Astrocyte of the spinal cord (primary cell): Measurements from ENCODE around the gene SLC2A13.
"Not testable (repeated sequence)": the region's sequence is repeated elsewhere in the genome, so short reads cannot be mapped to it uniquely, and the experiment has no call there.

Experiments used
- DNase-seq: peaks from one replicate; pipeline ENCODE4 v3.0.0; 2011; ENCODE audit warnings: low read depth, low spot score
- H3K4me3 ChIP-seq: 2 replicates; pipeline ENCODE4 v1.5.1; 2011; ENCODE audit warnings: low read depth, mild to moderate bottlenecking, low read length, moderate library complexity
- in situ Hi-C: cut with HindIII; loops from 2 replicates; pipeline ENCODE4 v1.10.0; 2017; ENCODE audit warnings: low sequenced_read_pairs
- TF ChIP-seq, protein P1 (sequence below): IDR thresholded peaks from 2 replicates; pipeline ENCODE4 v1.5.1; 2012; ENCODE audit warnings: low read depth, mild to moderate bottlenecking, low read length, inconsistent platforms

The SLC2A13 gene

DNA sequence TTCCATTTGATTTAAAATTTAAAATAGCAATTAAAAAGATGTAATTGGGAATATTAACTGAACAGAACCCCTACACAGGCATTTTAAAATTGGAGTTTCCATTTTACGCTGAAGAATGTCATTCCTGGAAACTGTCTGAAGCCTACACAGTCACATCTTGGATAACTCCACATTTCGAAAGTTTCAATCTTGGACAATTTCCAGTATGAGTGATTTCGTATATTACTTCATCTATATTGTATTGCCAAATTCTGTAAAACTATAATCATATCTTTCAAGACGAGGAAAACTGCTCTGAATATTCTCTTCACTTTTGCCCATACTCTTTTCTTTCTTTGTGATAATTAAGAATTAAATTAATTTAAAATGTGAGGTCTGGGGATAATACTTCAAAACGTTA, 292.1 kb downstream of the SLC2A13 start:
- TF ChIP-seq, protein P1, sequence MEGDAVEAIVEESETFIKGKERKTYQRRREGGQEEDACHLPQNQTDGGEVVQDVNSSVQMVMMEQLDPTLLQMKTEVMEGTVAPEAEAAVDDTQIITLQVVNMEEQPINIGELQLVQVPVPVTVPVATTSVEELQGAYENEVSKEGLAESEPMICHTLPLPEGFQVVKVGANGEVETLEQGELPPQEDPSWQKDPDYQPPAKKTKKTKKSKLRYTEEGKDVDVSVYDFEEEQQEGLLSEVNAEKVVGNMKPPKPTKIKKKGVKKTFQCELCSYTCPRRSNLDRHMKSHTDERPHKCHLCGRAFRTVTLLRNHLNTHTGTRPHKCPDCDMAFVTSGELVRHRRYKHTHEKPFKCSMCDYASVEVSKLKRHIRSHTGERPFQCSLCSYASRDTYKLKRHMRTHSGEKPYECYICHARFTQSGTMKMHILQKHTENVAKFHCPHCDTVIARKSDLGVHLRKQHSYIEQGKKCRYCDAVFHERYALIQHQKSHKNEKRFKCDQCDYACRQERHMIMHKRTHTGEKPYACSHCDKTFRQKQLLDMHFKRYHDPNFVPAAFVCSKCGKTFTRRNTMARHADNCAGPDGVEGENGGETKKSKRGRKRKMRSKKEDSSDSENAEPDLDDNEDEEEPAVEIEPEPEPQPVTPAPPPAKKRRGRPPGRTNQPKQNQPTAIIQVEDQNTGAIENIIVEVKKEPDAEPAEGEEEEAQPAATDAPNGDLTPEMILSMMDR: no peak
- DNase-seq: no peak
- in situ Hi-C loops: no loop called here
- H3K4me3 ChIP-seq: no peak overlapping the region

DNA sequence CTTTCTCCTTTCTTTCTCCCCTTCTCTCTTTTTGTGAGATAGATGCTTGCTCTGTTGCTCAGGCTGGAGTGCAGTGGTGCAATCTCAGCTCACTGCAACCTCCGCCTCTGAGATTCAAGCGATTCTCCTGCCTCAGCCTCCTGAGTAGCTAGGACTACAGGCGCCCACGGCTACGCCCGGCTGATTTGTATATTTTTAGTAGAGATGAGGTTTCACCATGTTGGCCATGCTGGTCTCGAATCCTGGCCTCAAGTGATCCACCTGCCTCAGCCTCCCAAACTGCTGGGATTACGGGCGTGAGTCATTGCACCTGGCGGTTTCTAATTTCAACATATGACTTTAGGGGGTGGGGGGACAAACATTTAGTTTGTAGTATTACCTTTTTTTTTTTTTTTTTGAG, 293.4 kb downstream of the SLC2A13 start:
- in situ Hi-C loops, DNase-seq, H3K4me3 ChIP-seq: not testable (repeated sequence)

GRCh38 chr12:39807043-39807442, 298.8 kb downstream of the SLC2A13 start:
- H3K4me3 ChIP-seq: no peak overlapping the region
- in situ Hi-C loops: no loop called here
- no peak for DNase-seq
- TF ChIP-seq, protein P1: peak; percentile 27

DNA sequence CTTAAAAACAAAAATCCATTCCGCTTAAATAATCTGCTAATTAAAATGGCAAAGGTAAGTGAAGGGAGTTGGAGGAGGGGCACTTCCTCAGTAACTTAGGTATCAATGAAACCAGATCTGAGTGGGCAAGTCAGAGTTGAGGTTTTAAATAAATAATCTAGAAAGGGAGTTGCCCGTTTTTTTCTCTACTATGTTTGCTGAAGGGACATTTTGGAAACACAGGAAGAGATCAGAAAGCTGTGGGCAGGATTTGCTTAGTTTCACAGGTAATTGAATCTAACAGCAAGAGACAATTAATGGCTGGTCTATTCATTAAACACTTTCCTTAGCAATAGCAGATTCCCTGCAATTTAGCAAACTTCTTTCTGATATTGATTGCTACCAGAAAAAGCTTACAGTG, 300.2 kb downstream of the SLC2A13 start:
- TF ChIP-seq, protein P1: no peak
- in situ Hi-C loops: no loop called here
- DNase-seq: no peak
- no peak overlapping the region for H3K4me3 ChIP-seq

DNA sequence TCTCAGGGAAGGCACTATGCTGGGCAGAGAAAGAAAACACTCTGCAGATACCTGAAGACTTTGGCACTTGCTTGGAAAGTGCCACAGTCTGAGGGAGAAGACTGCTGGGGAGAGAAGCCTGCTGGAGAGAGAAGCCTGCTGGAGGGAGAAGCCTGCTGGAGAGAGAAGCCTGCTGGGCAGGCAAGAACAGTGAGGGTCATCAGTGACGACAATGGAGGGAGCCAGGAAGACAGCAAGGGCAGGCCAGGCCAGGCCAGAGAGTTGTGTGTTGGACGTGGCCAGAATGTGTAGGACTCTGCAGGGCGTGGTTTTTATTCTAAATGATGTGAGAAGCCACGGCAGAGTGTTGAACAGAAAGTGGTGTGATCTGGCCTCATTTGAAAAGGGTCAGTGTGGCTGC, 301.0 kb downstream of the SLC2A13 start:
- DNase-seq: no peak
- TF ChIP-seq, protein P1: no peak
- H3K4me3 ChIP-seq: no peak overlapping the region
- in situ Hi-C loops: no loop called here

DNA sequence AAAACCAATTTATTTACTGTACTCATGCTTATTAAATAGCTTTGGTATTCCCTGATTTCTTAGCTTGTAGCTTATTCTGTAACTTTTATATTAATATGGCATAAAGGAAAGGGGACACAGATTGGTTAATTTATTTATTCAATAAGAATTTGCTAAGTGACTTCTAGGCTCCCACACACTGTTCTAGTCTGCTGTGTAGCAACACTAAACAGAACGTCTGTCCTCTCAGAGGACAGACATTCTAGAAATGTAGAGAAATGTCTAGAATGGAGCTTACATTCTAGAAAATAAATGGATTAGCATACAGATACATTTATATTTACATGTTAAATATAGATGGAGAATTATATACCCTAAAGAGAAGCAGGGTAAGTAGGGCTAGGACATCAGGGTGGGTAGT, 301.4 kb downstream of the SLC2A13 start:
- in situ Hi-C loops: no loop called here
- no peak for DNase-seq
- H3K4me3 ChIP-seq: no peak overlapping the region
- TF ChIP-seq, protein P1: no peak

DNA sequence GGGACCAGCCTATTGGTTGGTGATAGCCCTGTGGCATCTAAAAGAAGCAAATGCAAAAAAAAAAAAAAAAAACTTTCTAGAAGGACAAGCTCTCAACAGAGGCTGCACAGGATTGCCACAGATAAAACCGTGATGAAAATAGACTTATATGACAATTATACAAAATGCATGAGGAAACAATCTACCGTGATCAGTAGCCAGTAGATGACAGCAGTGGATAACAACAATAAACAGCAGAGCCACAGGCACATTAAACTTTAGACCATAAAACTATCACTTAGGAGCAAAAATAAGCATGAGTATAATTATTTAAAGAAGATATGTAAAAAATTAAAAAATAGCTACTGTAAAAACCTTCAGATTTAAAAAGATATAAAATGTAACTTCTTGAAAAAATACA, 302.7 kb downstream of the SLC2A13 start:
- in situ Hi-C loops: no loop called here
- TF ChIP-seq, protein P1: no peak

More for the DNA sequence above, 302.7 kb downstream of the SLC2A13 start:
- H3K4me3 ChIP-seq: no peak overlapping the region
- no peak for DNase-seq
